B cell (primary cell): ENCODE results near the gene EVX1. TPM values are rescaled to one million over a fixed set of nuclear protein-coding genes. Genes with fewer than 3 reads are reported as not detected.

Experiments
- ATAC-seq: fragments of 200-7000 bp; cut with Tn5 transposase; one replicate; pipeline ENCODE4 v1.10.0; 2021; ENCODE audit warnings: low read depth, mild to moderate bottlenecking, moderate number of reproducible peaks, moderate library complexity
- CTCF ChIA-PET: fragments of 350-600 bp; sonication (Branson Sonifier 250); formaldehyde crosslinking; loops from one replicate; lab custom pipeline; 2021; ENCODE audit warnings: antibody characterized with exemption, inconsistent platforms; lab: Charles Lee
- POLR2A ChIA-PET: fragments of 350-600 bp; sonication (Branson Sonifier 250); formaldehyde crosslinking; loops from one replicate; lab custom pipeline; 2021; ENCODE audit warnings: antibody characterized with exemption; lab: Charles Lee
- DNase-seq: peaks from one replicate; pipeline ENCODE4 v3.0.0; 2013
- H2AFZ ChIP-seq: 2 replicates; pipeline ENCODE4 v1.6.1; 2012; ENCODE audit warnings: mild to moderate bottlenecking, low read depth, low read length; ENCODE audit not compliant: insufficient read depth, poor library complexity, severe bottlenecking
- H3K27ac ChIP-seq, 2 donors: 1 replicate in 1 of 2; 2 replicates in 1 of 2; pipeline ENCODE4 v1.5.1; 2012 to 2013; ENCODE audit warnings: low read length in 2 of 2, mild to moderate bottlenecking in 2 of 2, moderate library complexity in 1 of 2
- H3K27me3 ChIP-seq, 4 experiments: fragments of 200-600 bp in 1 of 4; sonication (generic) in 1 of 4; replicated peaks in 1 of 4; 1 replicate in 2 of 4; 2 replicates in 2 of 4; pipeline versions ENCODE4 v1.6.1 to v1.7.0; 2013 to 2016; ENCODE audit warnings: low read length in 3 of 4, mild to moderate bottlenecking in 2 of 4, mixed read lengths in 1 of 4, moderate library complexity in 1 of 4; ENCODE audit not compliant: insufficient read depth in 4 of 4, control insufficient read depth in 3 of 4; ENCODE audit errors: control extremely low read depth in 1 of 4
- H3K36me3 ChIP-seq, 2 experiments: replicated peaks in 1 of 2; 1 replicate in 1 of 2; 2 replicates in 1 of 2; pipeline versions ENCODE4 v1.6.1 to v1.7.1; 2013; ENCODE audit warnings: low read length in 1 of 2; ENCODE audit not compliant: insufficient read depth in 2 of 2, control insufficient read depth in 1 of 2; ENCODE audit errors: control extremely low read depth in 1 of 2, extremely low read depth in 1 of 2
- H3K4me1 ChIP-seq, 2 donors: fragments of 200-600 bp in 1 of 2; sonication (generic) in 1 of 2; 1 replicate in 1 of 2; 2 replicates in 1 of 2; pipeline versions ENCODE4 v1.5.1 to v1.6.1; 2013 to 2017; ENCODE audit warnings: low read length in 2 of 2; ENCODE audit not compliant: control insufficient read depth in 2 of 2, insufficient read depth in 2 of 2
- H3K4me2 ChIP-seq: replicated peaks from 2 replicates; pipeline ENCODE3; 2012; ENCODE audit warnings: mild to moderate bottlenecking, low read depth, low read length; ENCODE audit not compliant: poor library complexity, severe bottlenecking
- H3K4me3 ChIP-seq, 5 experiments: fragments of 200-600 bp in 1 of 5; sonication (generic) in 1 of 5; 1 replicate in 3 of 5; 2 replicates in 2 of 5; pipeline versions ENCODE4 v1.5.1 to v1.7.0; 2011 to 2016; ENCODE audit warnings: low read length in 4 of 5, mild to moderate bottlenecking in 4 of 5, low read depth in 2 of 5, control low read depth in 1 of 5, moderate library complexity in 1 of 5; ENCODE audit not compliant: insufficient read depth in 1 of 5; ENCODE audit errors: control extremely low read depth in 1 of 5, extremely low read depth in 1 of 5
- H3K79me2 ChIP-seq: fragments of 200-600 bp; sonication (generic); one replicate; pipeline ENCODE4 v1.6.0; 2016; ENCODE audit warnings: low read length; ENCODE audit not compliant: control insufficient read depth, insufficient read depth
- H3K9ac ChIP-seq: fragments of 200-600 bp; sonication (generic); 2 replicates; pipeline ENCODE4 v1.6.1; 2017; ENCODE audit warnings: mild to moderate bottlenecking, low read length, moderate library complexity
- H3K9me3 ChIP-seq, 3 donors: one replicate each; pipeline versions ENCODE4 v1.6.1 to v1.7.1; 2013; ENCODE audit warnings: low read length in 2 of 3; ENCODE audit not compliant: control insufficient read depth in 2 of 3, insufficient read depth in 1 of 3; ENCODE audit errors: control extremely low read depth in 1 of 3
- H4K20me1 ChIP-seq: 2 replicates; pipeline ENCODE4 v1.6.0; 2012; ENCODE audit warnings: mild to moderate bottlenecking, low read length; ENCODE audit not compliant: insufficient read depth, control insufficient read depth, poor library complexity, severe bottlenecking
- H3K27ac Mint-ChIP-seq: one replicate; pipeline ENCODE4 v1.8.0; 2021; ENCODE audit warnings: mixed read lengths
- H3K27me3 Mint-ChIP-seq: one replicate; pipeline ENCODE4 v1.8.0; 2021; ENCODE audit warnings: mixed read lengths
- H3K4me1 Mint-ChIP-seq: one replicate; pipeline ENCODE4 v1.8.0; 2021; ENCODE audit warnings: mixed read lengths
- H3K4me3 Mint-ChIP-seq: one replicate; pipeline ENCODE4 v1.8.0; 2021; ENCODE audit warnings: mixed read lengths
- H3K9me3 Mint-ChIP-seq: one replicate; pipeline ENCODE4 v1.8.0; 2022; ENCODE audit warnings: mixed read lengths; ENCODE audit not compliant: insufficient read depth
- CTCF ChIP-seq: fragments of 200-600 bp; IDR thresholded peaks from one replicate; pipeline ENCODE4 v1.8.0; 2022; ENCODE audit warnings: antibody characterized with exemption, mild to moderate bottlenecking
- EZH2 ChIP-seq: IDR thresholded peaks from 2 replicates; pipeline ENCODE4 v1.6.1; 2012; ENCODE audit warnings: borderline replicate concordance, low read depth, mild to moderate bottlenecking, moderate library complexity, low read length; ENCODE audit not compliant: insufficient read depth, poor library complexity, severe bottlenecking
- WGBS: methylation state at CpG from one replicate; pipeline ENCODE4 v1.1.5; 2013; ENCODE audit warnings: missing lambda C conversion rate; ENCODE audit not compliant: insufficient coverage; 5-methylcytosine and 5-hydroxymethylcytosine counted together
- intact Hi-C: fragments of 100-400 bp; cut with micrococcal nuclease; formaldehyde crosslinking; loops from one replicate; pipeline ENCODE4 v1.10.0; 2022
- polyA plus RNA-seq: library from polyadenylated mRNA; depleted of rRNA; stranded (reverse); fragments of >200 nt; gene quantifications from 2 replicates; pipeline ENCODE4 v1.2.3, GENCODE V29; 2012
- total RNA-seq, 2 donors: library from RNA; stranded (reverse); fragments of 120-200 nt in 1 of 2; gene quantifications; 1 replicate in 1 of 2; 2 replicates in 1 of 2; pipeline versions ENCODE4 v1.2.3 to v1.2.4, GENCODE V29; 2013 to 2022

The EVX1 gene
- total and polyA plus RNA-seq, 2 donors (not counting 1 experiment from before 2014, with no cell fraction given) = not detected

DNA sequence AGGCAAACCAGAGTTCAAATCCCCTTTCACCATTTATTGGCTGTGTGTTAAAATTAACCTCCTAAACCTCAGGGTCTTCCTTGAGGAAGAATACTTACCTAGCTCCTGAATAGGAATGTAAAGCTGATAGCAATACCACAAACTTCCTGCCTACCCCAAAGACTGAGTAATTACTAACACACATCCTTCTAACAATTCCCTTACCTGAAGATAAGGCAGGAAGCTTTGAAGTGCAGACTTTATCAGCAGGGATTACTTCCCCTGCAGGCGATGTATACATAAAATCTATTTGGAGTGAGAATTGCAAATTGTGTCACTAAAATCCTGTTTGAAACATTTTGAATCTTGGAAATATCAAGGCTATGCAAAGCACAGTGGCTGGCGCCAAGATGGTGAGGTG, 21.2 kb downstream of the EVX1 start:
- Histone ChIP-seq H3K4me2 (no peak overlapping the region), H4K20me1 (no peaks in the 10 kb centered on the region), H3K79me2 (no peaks in the 10 kb centered on the region), H3K4me3 (no peak overlapping the region), H3K36me3 (no peaks in the 10 kb centered on the region), H3K4me1 (no peaks in the 10 kb centered on the region), H3K27me3 (peaks cover 0 to 3% (median 0%) of the 10 kb centered on the region in 4 experiments), H2AFZ (no peak overlapping the region), H3K27ac (no peak overlapping the region), H3K9me3 (peaks cover 0 to 2% (median 0%) of the 10 kb centered on the region in 3 donors), H3K9ac (no peak overlapping the region)
- Mint-ChIP-seq H3K4me3 (no peak overlapping the region), H3K27ac (no peak overlapping the region), H3K9me3 (peaks cover under 1% of the 10 kb centered on the region), H3K4me1 (no peaks in the 10 kb centered on the region), H3K27me3 (peaks cover 30% of the 10 kb centered on the region)
- CTCF ChIA-PET = interaction anchor here (1.3 kb wide), 2 partner anchors 9 to 662 kb away, joined by 3 to 5 read pairs; no protein-coding TSS in a partner anchor
- DNase-seq = no peak
- intact Hi-C loops = no loop called here
- TF ChIP-seq CTCF = no peak
- no peak for TF ChIP-seq EZH2
- 20% methylated on average over 1 of the region's 2 CpGs for WGBS
- POLR2A ChIA-PET = no interaction called here
- ATAC-seq = no peak

DNA sequence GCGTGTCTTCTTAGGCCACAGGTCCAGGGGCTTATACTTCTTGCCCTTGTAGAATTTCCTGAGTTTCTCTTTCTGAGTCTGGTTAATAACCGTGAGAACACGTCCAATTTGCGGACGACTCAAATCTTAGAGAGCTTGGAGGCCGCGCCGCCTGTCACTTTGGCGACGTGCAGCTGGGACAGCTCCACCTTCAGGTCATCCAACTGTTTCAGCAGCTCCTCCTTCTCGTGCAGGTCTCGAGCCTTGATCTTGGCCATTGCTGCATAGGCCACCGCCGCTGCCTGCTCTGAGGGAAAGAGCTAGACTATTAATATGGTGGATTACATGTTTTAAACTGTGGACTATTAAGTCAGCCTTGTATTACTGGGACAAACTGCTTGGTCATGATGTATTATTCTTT, 26.9 kb downstream of the EVX1 start:
- H3K9me3 ChIP-seq = peaks cover 2 to 26% (median 5%) of the 10 kb centered on the region in 3 donors
- H3K27ac Mint-ChIP-seq = no peak overlapping the region
- H3K27me3 ChIP-seq = peaks cover 0 to 3% (median 0%) of the 10 kb centered on the region in 4 experiments
- ATAC-seq = no peak
- peaks cover 7% of the 10 kb centered on the region for H3K9me3 Mint-ChIP-seq
- no peaks in the 10 kb centered on the region for H4K20me1 ChIP-seq
- no peaks in the 10 kb centered on the region for H3K4me1 ChIP-seq
- intact Hi-C loops = no loop called here
- H3K4me3 Mint-ChIP-seq = no peak overlapping the region
- DNase-seq = no peak
- ChIA-PET POLR2A (no interaction called here), CTCF (no interaction called here)
- H3K79me2 ChIP-seq = no peaks in the 10 kb centered on the region
- no peak overlapping the region for H3K9ac ChIP-seq
- no peak overlapping the region for H3K4me2 ChIP-seq
- WGBS = 94% methylated on average over 12 of the region's 14 CpGs
- no peak overlapping the region for H3K4me3 ChIP-seq
- TF ChIP-seq EZH2 (no peak), CTCF (no peak)
- H3K4me1 Mint-ChIP-seq = no peaks in the 10 kb centered on the region
- H2AFZ ChIP-seq = no peak overlapping the region
- no peaks in the 10 kb centered on the region for H3K36me3 ChIP-seq
- peaks cover 18% of the 10 kb centered on the region for H3K27me3 Mint-ChIP-seq
- no peak overlapping the region for H3K27ac ChIP-seq
